SK-N-SH treated with all-trans-retinoic acid at 6 μM for 48 hours (cell line): ENCODE data around the gene PLCH2.

Experiments
- SNAI2 ChIP-seq: fragments of 250-450 bp; sonication (Bioruptor Pico); IDR thresholded peaks from 2 replicates; pipeline ENCODE4 v1.5.0; 2020; ENCODE audit warnings: mild to moderate bottlenecking, moderate library complexity
- TCF4 ChIP-seq: fragments of 250-450 bp; sonication (Bioruptor Pico); IDR thresholded peaks from 2 replicates; pipeline ENCODE4 v1.8.0; 2021; ENCODE audit warnings: mild to moderate bottlenecking, moderate library complexity, borderline replicate concordance
- TOX ChIP-seq: fragments of 250-450 bp; sonication (Bioruptor Pico); IDR thresholded peaks from 2 replicates; pipeline ENCODE4 v1.8.0; 2021; ENCODE audit warnings: mild to moderate bottlenecking, moderate library complexity, borderline replicate concordance
- TF ChIP-seq, protein P1 (sequence below): fragments of 250-450 bp; sonication (Bioruptor Pico); IDR thresholded peaks from 2 replicates; pipeline ENCODE4 v1.8.0; 2020; ENCODE audit warnings: mild to moderate bottlenecking, moderate library complexity, borderline replicate concordance
- TF ChIP-seq, protein P2 (sequence below): fragments of 250-450 bp; sonication (Bioruptor Pico); IDR thresholded peaks from 2 replicates; pipeline ENCODE4 v1.5.1; 2020; ENCODE audit warnings: low read depth, mild to moderate bottlenecking, moderate library complexity

DNA sequence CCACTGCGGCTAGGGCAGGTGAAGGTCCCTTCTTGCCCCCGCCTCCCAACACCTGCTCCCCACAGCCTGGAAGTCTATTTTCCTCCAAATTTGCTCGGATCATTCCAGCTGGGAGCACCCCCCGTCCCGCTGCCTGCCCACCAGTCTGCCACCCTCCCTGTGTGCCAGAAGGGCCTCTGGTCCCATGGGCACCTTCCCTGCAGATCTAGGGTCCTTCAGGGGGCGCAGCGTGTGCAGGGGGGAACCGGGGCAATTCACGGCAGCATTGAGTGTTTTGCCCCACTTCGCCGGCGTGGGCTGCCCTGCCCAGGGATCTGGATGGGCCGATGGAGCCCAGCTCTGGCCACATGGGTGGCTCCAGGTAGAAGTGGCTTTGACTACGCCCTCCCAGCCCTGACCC lies 37.4 kb upstream of the PLCH2 start:
- TF ChIP-seq, protein P1, sequence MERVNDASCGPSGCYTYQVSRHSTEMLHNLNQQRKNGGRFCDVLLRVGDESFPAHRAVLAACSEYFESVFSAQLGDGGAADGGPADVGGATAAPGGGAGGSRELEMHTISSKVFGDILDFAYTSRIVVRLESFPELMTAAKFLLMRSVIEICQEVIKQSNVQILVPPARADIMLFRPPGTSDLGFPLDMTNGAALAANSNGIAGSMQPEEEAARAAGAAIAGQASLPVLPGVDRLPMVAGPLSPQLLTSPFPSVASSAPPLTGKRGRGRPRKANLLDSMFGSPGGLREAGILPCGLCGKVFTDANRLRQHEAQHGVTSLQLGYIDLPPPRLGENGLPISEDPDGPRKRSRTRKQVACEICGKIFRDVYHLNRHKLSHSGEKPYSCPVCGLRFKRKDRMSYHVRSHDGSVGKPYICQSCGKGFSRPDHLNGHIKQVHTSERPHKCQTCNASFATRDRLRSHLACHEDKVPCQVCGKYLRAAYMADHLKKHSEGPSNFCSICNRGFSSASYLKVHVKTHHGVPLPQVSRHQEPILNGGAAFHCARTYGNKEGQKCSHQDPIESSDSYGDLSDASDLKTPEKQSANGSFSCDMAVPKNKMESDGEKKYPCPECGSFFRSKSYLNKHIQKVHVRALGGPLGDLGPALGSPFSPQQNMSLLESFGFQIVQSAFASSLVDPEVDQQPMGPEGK (CRISPR knock-in tag): no peak
- TF ChIP-seq, protein P2, sequence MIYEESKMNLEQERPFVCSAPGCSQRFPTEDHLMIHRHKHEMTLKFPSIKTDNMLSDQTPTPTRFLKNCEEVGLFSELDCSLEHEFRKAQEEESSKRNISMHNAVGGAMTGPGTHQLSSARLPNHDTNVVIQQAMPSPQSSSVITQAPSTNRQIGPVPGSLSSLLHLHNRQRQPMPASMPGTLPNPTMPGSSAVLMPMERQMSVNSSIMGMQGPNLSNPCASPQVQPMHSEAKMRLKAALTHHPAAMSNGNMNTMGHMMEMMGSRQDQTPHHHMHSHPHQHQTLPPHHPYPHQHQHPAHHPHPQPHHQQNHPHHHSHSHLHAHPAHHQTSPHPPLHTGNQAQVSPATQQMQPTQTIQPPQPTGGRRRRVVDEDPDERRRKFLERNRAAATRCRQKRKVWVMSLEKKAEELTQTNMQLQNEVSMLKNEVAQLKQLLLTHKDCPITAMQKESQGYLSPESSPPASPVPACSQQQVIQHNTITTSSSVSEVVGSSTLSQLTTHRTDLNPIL (CRISPR knock-in tag): no peak
- TF ChIP-seq TCF4: no peak
- no peak for TF ChIP-seq SNAI2 (CRISPR knock-in tag)
- TF ChIP-seq TOX: no peak
